ENCODE data around the gene ASIC3.

- no peak for TF ChIP-seq YY1 (IDR thresholded peaks at IDR 0.05; ENCODE audit: insufficient read depth, insufficient read length)
- TF ChIP-seq ZNF274 (IDR thresholded peaks at IDR 0.05; ENCODE audit: low read depth, low read length), result no peak
- TF ChIP-seq SUZ12 (IDR thresholded peaks at IDR 0.05; ENCODE audit: extremely low read depth, insufficient read depth, insufficient read length), result no peak
Measured at GRCh38 chr7:151099486-151100211, 51.3 kb downstream of the ASIC3 start.

All from NT2/D1 (cell line).